OCI-LY1 (cell line): ENCODE results near the gene MAGI2.

Experiments
- H2AFZ ChIP-seq: fragments of 200-600 bp; sonication (generic), shearing (Covaris generic); 2 replicates; pipeline ENCODE4 v1.6.0; 2014; ENCODE audit warnings: antibody characterized with exemption, mild to moderate bottlenecking, low read length
- H3F3A ChIP-seq: fragments of 200-600 bp; sonication (generic), shearing (Covaris generic); 2 replicates; pipeline ENCODE4 v1.6.0; 2014; ENCODE audit warnings: mild to moderate bottlenecking, antibody characterized with exemption, low read length, moderate library complexity; ENCODE audit not compliant: insufficient read depth
- H3K27ac ChIP-seq: fragments of 200-600 bp; sonication (generic); 2 replicates; pipeline ENCODE4 v1.5.1; 2014; ENCODE audit warnings: low read length, mixed run types, mild to moderate bottlenecking, low read depth; ENCODE audit not compliant: poor library complexity, severe bottlenecking
- H3K27me3 ChIP-seq: fragments of 200-600 bp; sonication (generic); 2 replicates; pipeline ENCODE4 v1.6.0; 2014; ENCODE audit warnings: antibody characterized with exemption, mild to moderate bottlenecking, low read length, moderate library complexity; ENCODE audit not compliant: insufficient read depth
- H3K36me3 ChIP-seq: fragments of 200-600 bp; sonication (generic); 2 replicates; pipeline ENCODE4 v1.6.1; 2014; ENCODE audit warnings: mild to moderate bottlenecking, antibody characterized with exemption, low read length, moderate library complexity, mixed read lengths; ENCODE audit not compliant: insufficient read depth
- H3K4me1 ChIP-seq: fragments of 200-600 bp; sonication (generic); 2 replicates; pipeline ENCODE4 v1.5.1; 2014; ENCODE audit warnings: mild to moderate bottlenecking, low read length, moderate library complexity; ENCODE audit not compliant: insufficient read depth, severe bottlenecking
- H3K4me2 ChIP-seq: fragments of 200-600 bp; sonication (generic), shearing (Covaris generic); 2 replicates; pipeline ENCODE4 v1.6.1; 2014; ENCODE audit warnings: low read length
- H3K4me3 ChIP-seq: fragments of 200-600 bp; sonication (generic); 2 replicates; pipeline ENCODE4 v1.5.1; 2014; ENCODE audit warnings: low read length, low read depth, mild to moderate bottlenecking, mixed read lengths; ENCODE audit not compliant: poor library complexity, severe bottlenecking
- H3K79me2 ChIP-seq: fragments of 200-600 bp; shearing (Covaris generic); 2 replicates; pipeline ENCODE4 v1.6.1; 2016; ENCODE audit warnings: mixed run types, low read length, mixed read lengths; ENCODE audit not compliant: insufficient read depth
- H3K9ac ChIP-seq: fragments of 200-600 bp; sonication (generic), shearing (Covaris generic); 2 replicates; pipeline ENCODE4 v1.6.1; 2014; ENCODE audit warnings: mild to moderate bottlenecking, low read length, mixed read lengths
- H3K9me2 ChIP-seq: fragments of 200-600 bp; sonication (generic), shearing (Covaris generic); 2 replicates; pipeline ENCODE4 v1.6.1; 2014; ENCODE audit warnings: low read depth, mild to moderate bottlenecking, low read length, mixed read lengths
- H3K9me3 ChIP-seq: fragments of 200-600 bp; shearing (Covaris generic); 2 replicates; pipeline ENCODE4 v1.6.1; 2014; ENCODE audit warnings: low read length, mixed read lengths
- H4K20me1 ChIP-seq: fragments of 200-600 bp; sonication (generic), shearing (Covaris generic); 2 replicates; pipeline ENCODE4 v1.6.0; 2016; ENCODE audit warnings: mild to moderate bottlenecking, low read length; ENCODE audit not compliant: insufficient read depth
- CTCF ChIP-seq: fragments of 200-600 bp; sonication (generic), shearing (Covaris generic); IDR thresholded peaks from 2 replicates; pipeline ENCODE4 v1.5.1; 2017; ENCODE audit warnings: mild to moderate bottlenecking, antibody characterized with exemption, low read length, moderate library complexity, mixed read lengths
- EZH2 ChIP-seq: fragments of 200-600 bp; sonication (generic), shearing (Covaris generic); IDR thresholded peaks from 2 replicates; pipeline ENCODE4 v1.8.0; 2017; ENCODE audit warnings: borderline replicate concordance, mixed run types, mild to moderate bottlenecking, antibody characterized with exemption, low read length, moderate library complexity, mixed read lengths

MAGI2 gene

GRCh38 chr7:79302293-79302692 lies 151.2 kb downstream of the MAGI2 start:
- H3K4me2 ChIP-seq = no peak overlapping the region
- no peaks in the 10 kb centered on the region for H3K79me2 ChIP-seq
- H3F3A ChIP-seq = no peaks in the 10 kb centered on the region
- no peak overlapping the region for H3K4me3 ChIP-seq
- TF ChIP-seq CTCF = no peak
- TF ChIP-seq EZH2 = no peak
- no peaks in the 10 kb centered on the region for H4K20me1 ChIP-seq
- no peaks in the 10 kb centered on the region for H3K9me2 ChIP-seq
- H2AFZ ChIP-seq = no peak overlapping the region
- no peaks in the 10 kb centered on the region for H3K9me3 ChIP-seq
- H3K27me3 ChIP-seq = no peaks in the 10 kb centered on the region
- H3K27ac ChIP-seq = no peak overlapping the region
- no peak overlapping the region for H3K9ac ChIP-seq
- H3K36me3 ChIP-seq = no peaks in the 10 kb centered on the region
- H3K4me1 ChIP-seq = no peaks in the 10 kb centered on the region

GRCh38 chr7:79301419-79301818 lies 152.0 kb downstream of the MAGI2 start:
- H3K36me3 ChIP-seq = no peaks in the 10 kb centered on the region
- H3F3A ChIP-seq = no peaks in the 10 kb centered on the region
- H3K27ac ChIP-seq = no peak overlapping the region
- no peak overlapping the region for H3K9ac ChIP-seq
- H3K4me2 ChIP-seq = no peak overlapping the region
- TF ChIP-seq CTCF (no peak), EZH2 (no peak)
- no peak overlapping the region for H3K4me3 ChIP-seq
- H3K9me2 ChIP-seq = no peaks in the 10 kb centered on the region
- H3K27me3 ChIP-seq = no peaks in the 10 kb centered on the region
- no peak overlapping the region for H2AFZ ChIP-seq
- H3K79me2 ChIP-seq = no peaks in the 10 kb centered on the region
- no peaks in the 10 kb centered on the region for H4K20me1 ChIP-seq
- no peaks in the 10 kb centered on the region for H3K4me1 ChIP-seq
- no peaks in the 10 kb centered on the region for H3K9me3 ChIP-seq

- H3K4me1 ChIP-seq = no peaks in the 10 kb centered on the region
- H3K27me3 ChIP-seq = no peaks in the 10 kb centered on the region
- no peak overlapping the region for H3K27ac ChIP-seq
- no peaks in the 10 kb centered on the region for H3K9me2 ChIP-seq
- no peaks in the 10 kb centered on the region for H4K20me1 ChIP-seq
- H3K9ac ChIP-seq = no peak overlapping the region
- H3K9me3 ChIP-seq = no peaks in the 10 kb centered on the region
- no peak overlapping the region for H2AFZ ChIP-seq
- TF ChIP-seq CTCF (no peak), EZH2 (no peak)
- no peak overlapping the region for H3K4me3 ChIP-seq
- H3K36me3 ChIP-seq = no peaks in the 10 kb centered on the region
- no peaks in the 10 kb centered on the region for H3K79me2 ChIP-seq
- no peaks in the 10 kb centered on the region for H3F3A ChIP-seq
- H3K4me2 ChIP-seq = no peak overlapping the region
Observed at GRCh38 chr7:79300573-79300972, 152.9 kb downstream of the MAGI2 start.
